ENCODE measurements around the gene CROCC2. TPM values are rescaled to one million over a fixed set of nuclear protein-coding genes. Genes with fewer than 3 reads are reported as not detected.

Gene CROCC2
- total and polyA plus RNA-seq, 10 of the 15 experiments (the other 5 are each of a cell fraction or from before 2014, with no cell fraction given): not detected

DNA sequence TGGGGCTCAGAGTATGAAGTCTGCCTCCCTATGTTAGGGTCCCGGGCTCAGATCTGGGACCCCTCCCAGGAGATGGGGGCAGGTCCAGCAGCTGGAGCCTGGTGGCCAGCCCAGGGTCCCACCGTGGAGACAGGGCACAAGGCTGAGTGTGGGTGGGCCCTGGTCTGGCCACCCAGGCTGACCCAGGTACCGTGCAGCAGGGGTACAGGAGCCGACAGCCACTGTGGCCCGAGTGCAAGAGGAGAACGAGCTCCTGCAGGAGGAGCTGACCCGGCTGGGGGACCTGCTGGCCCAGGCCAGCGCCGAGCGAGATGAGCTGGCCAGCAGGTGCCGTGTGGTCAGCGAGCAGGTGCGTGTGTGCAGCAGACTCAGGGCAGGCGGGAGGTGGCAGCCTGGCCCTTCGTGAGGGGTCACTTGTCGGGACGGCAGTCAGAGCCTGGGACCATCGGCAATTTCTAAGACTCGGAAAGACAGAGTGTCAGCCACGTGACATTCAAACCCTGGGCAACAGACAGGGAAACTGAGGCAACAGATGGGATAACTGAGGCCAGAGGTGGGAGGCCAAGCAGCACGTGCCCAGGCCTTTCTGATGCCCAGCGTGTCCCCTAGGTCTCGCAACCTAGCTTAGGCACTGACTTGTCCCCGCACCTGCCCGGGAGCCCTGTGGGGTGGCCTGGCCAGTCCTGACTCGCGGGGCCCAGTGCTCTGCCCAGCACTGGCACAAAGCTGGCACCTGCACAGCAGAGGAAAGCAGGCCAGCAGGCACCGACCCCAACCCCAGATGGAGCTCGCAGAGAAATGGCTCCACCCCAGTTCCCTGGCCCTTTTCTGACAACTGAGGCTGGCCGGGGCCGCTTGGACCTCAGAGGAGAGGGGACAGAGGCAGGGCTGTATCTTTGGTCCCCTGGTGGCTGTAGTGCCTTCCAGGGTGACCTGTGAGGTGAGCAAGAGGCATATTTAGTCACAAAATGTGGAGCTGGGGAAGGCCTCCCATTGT, 13.9 kb downstream of the CROCC2 start:
- BruUV-seq (replicated peaks): no TSS peak
- FAIRE-seq (no peak), ATAC-seq (no peak), DNase-seq (ENCODE audit: low read depth, low spot score) (no peak)
- intact Hi-C loops (cut with micrococcal nuclease; ENCODE audit: unreplicated experiment) (no loop called here), in situ Hi-C loops (cut with MboI) (no loop called here)
- Histone ChIP-seq H3K36me3 (ENCODE audit: control insufficient read depth in 2 of 2, insufficient read depth in 2 of 2, low read length in 1 of 2) (no peaks in the 10 kb centered on the region), H3K9me3 (replicated peaks; ENCODE audit: control insufficient read depth, insufficient read depth, low read length) (no peaks in the 10 kb centered on the region), H3K4me3 (no peak overlapping the region), H4K20me1 (ENCODE audit: control insufficient read depth, insufficient read depth) (no peaks in the 10 kb centered on the region), H3K4me1 (ENCODE audit: control insufficient read depth, insufficient read depth, low read length) (no peaks in the 10 kb centered on the region), H3K9ac (ENCODE audit: control insufficient read depth, insufficient read depth, low read length) (no peak overlapping the region), H2AFZ (ENCODE audit: control insufficient read depth, low read depth, low read length) (no peak overlapping the region), H3K27me3 (replicated peaks in 1 of 2; ENCODE audit: control insufficient read depth in 2 of 2, insufficient read depth in 2 of 2, low read length in 1 of 2) (no peaks in the 10 kb centered on the region; a peak in 2 of 4 replicates), H3K79me2 (ENCODE audit: control insufficient read depth, insufficient read depth, low read length) (no peaks in the 10 kb centered on the region), H3K4me2 (ENCODE audit: control insufficient read depth, insufficient read depth) (no peak overlapping the region), H3K27ac (ENCODE audit: control insufficient read depth, insufficient read depth) (no peak overlapping the region)
- CTCF ChIA-PET: no interaction called here
- SMC1A ChIA-PET (ENCODE audit: uncharacterized antibody, unreplicated experiment): no interaction called here
- RAD21 ChIA-PET (ENCODE audit: unreplicated experiment): no interaction called here
- POLR2A ChIA-PET: no interaction called here
- TF ChIP-seq POLR2A (IDR thresholded peaks at IDR 0.05; ENCODE audit: low read depth, low read length): no peak
- no peak for TF ChIP-seq EZH2 (IDR thresholded peaks at IDR 0.05; ENCODE audit: borderline replicate concordance, control insufficient read depth, low read depth, low read length)
- no peak for TF ChIP-seq MTA3 (IDR thresholded peaks at IDR 0.05; ENCODE audit: borderline replicate concordance, low read length)
- TF ChIP-seq GABPA (IDR thresholded peaks at IDR 0.05; ENCODE audit: low read depth): no peak
- TF ChIP-seq RB1 (IDR thresholded peaks at IDR 0.05; ENCODE audit: borderline replicate concordance): no peak
- TF ChIP-seq NR2C2 (IDR thresholded peaks at IDR 0.05; ENCODE audit: borderline replicate concordance, control insufficient read depth, insufficient read length, low read depth): no peak
- no peak for TF ChIP-seq ESRRA (IDR thresholded peaks at IDR 0.05; ENCODE audit: low read length)
- TF ChIP-seq, protein P1, sequence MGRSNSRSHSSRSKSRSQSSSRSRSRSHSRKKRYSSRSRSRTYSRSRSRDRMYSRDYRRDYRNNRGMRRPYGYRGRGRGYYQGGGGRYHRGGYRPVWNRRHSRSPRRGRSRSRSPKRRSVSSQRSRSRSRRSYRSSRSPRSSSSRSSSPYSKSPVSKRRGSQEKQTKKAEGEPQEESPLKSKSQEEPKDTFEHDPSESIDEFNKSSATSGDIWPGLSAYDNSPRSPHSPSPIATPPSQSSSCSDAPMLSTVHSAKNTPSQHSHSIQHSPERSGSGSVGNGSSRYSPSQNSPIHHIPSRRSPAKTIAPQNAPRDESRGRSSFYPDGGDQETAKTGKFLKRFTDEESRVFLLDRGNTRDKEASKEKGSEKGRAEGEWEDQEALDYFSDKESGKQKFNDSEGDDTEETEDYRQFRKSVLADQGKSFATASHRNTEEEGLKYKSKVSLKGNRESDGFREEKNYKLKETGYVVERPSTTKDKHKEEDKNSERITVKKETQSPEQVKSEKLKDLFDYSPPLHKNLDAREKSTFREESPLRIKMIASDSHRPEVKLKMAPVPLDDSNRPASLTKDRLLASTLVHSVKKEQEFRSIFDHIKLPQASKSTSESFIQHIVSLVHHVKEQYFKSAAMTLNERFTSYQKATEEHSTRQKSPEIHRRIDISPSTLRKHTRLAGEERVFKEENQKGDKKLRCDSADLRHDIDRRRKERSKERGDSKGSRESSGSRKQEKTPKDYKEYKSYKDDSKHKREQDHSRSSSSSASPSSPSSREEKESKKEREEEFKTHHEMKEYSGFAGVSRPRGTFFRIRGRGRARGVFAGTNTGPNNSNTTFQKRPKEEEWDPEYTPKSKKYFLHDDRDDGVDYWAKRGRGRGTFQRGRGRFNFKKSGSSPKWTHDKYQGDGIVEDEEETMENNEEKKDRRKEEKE (IDR thresholded peaks at IDR 0.05): no peak
- TF ChIP-seq, protein P2, sequence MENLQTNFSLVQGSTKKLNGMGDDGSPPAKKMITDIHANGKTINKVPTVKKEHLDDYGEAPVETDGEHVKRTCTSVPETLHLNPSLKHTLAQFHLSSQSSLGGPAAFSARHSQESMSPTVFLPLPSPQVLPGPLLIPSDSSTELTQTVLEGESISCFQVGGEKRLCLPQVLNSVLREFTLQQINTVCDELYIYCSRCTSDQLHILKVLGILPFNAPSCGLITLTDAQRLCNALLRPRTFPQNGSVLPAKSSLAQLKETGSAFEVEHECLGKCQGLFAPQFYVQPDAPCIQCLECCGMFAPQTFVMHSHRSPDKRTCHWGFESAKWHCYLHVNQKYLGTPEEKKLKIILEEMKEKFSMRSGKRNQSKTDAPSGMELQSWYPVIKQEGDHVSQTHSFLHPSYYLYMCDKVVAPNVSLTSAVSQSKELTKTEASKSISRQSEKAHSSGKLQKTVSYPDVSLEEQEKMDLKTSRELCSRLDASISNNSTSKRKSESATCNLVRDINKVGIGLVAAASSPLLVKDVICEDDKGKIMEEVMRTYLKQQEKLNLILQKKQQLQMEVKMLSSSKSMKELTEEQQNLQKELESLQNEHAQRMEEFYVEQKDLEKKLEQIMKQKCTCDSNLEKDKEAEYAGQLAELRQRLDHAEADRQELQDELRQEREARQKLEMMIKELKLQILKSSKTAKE (IDR thresholded peaks at IDR 0.05; ENCODE audit: low read depth, poor library complexity, severe bottlenecking): no peak
- TF ChIP-seq HDAC2 (IDR thresholded peaks at IDR 0.05): no peak
- no peak for TF ChIP-seq TARDBP (IDR thresholded peaks at IDR 0.05; ENCODE audit: borderline replicate concordance)
- TF ChIP-seq NR2F1 (conservative IDR thresholded peaks at IDR 0.05): no peak
- WGBS (ENCODE audit: insufficient coverage, insufficient replicate concordance, low lambda C conversion rate, missing lambda C conversion rate): 65% methylated on average over 31 of the region's 31 CpGs

All from GM12878 (cell line).